GM15510 (cell line): ENCODE data around the gene ELMO3.
A peak's percentile ranks its signal among the peaks of the same experiment; 100 is the strongest.

Experiments
- POLR2A ChIP-seq: IDR thresholded peaks from 3 replicates; pipeline ENCODE4 v1.6.1; 2011; ENCODE audit warnings: borderline replicate concordance; ENCODE audit not compliant: insufficient read length; ENCODE audit errors: extremely low read depth

The ELMO3 gene

DNA sequence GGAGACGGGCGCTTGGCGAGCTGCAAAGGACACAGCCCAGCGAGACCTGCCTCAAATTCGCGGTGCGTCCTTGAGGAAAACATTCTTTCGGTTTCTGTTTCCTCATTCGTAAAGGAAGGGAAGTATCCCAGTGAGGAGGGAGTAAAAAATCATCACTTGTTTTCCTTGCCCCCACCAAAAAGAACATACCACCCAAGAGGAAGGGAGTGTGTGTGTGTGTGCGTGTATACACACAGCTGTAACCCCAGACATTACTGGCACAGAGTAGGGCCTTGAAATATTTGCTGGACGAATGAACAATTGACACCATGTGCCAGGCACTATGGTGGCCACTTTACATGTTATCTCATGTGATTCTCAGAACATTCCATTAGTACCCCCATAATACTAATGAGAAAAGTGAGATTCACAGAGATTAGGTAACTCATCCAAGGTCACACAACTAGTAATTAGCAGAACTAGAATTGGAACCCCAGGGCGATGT lies 13.2 kb upstream of the ELMO3 start:
- TF ChIP-seq POLR2A: no peak

DNA sequence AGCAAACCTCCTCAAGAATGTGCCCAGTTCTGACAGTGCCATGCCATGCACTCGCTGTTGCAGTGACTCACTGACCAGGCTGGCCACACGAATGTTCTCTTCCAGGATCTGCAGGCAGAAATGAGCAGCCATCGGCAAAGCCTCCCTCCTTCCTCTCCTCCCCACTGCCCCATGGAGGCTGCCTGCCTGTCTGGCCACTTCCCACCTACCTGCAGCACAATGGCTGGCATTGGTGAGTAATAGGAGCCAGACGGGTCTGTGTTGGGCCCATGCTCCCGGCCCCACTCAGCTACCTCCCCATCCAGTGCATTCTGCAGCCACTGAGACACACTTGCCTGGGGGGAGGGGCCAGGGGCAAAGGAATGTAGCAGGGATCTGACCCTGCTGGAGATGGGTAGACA lies 12.4 kb upstream of the ELMO3 start:
- TF ChIP-seq POLR2A: no peak

DNA sequence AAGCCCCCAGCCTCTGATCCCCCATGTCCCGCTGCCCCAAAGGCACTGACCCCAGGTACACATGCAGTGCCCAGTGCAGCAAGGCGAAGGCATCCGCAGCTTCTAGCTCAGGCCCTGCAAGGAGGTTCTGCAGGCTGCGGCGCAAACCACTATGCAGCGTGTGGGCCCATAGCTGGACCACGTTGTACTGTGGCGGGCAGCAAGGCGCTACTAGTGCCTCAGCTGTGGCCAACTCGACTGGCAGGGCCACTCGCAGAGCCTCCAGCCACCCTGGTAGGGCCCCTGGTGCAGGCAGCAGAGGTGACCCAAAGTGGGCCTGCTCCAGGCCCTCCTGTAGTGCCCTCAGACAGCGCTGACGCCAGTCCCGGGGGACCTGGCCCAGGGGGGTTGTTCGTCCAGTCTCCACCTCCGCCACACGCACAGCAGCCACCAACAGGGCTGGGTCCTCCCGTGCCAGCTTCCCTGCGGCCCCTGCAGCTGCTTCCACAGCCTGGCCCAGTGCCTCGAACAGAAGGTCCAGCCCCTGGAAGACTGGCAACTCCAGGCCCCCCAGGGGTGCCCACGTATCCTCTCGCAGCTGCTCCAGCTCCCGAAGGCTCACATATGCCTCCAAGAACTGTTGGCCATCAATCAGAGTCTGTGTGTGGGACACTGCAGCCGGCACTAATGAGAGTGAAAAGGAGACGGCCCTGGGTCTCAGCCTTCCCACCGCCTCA lies 11.6 kb upstream of the ELMO3 start:
- no peak for TF ChIP-seq POLR2A

DNA sequence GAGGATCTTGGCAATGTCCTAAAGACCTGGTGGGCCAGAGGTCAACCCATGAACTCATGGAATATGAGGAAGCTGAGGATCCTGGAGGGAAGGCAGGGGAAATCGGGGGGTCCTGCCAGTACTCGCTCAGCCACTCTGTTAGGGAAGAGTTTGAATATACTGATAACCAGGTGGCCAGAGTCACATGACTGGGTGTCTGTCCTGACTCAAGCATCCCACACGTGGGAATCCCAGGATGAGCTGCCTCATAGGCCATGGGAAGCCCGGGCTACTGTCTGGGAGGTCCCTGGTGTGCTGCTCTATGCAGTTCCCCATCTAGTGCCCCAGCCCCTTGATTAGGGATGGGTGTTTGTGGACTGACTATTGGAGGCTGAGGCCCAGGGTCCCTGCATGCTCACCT lies 10.6 kb upstream of the ELMO3 start:
- no peak for TF ChIP-seq POLR2A

DNA sequence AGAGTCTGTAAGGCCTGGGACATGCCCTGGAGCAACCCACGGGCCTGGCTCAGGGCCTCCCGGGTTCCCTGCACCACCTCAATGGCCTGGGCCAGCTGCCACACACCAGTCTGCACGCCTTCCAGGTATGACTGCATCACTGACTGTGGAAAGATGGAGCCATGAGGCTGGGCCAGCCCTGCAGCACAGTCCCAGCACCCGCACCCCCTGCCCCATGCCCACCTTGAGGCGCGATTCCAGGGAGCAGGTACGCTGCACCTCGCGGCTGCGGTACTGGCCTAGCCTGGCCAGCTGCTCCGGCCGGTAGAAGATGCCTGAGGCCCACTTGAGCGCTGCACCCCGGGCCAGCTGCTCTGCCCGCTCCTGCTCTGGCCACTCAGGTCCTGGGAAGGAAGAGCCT lies 10.1 kb upstream of the ELMO3 start:
- no peak for TF ChIP-seq POLR2A

DNA sequence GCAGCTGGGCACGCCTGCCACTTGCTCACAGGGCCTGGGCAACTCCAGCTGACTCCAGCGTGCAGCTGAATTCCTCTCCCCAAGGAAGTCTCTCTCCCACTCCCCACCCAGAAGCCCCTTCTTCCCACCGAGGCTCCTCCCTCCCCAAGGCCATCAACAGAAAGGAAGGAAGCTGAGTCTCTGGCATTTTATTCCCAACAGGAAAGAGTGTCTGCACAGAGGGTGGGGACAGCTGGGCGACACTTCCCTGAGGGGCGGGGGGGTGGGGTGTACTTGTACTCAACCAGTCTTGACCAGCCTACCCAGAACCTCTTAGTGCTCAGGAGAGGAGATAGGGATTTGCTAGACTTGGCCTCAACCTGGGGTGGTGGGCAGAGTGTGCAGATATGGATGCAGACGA lies 8.9 kb upstream of the ELMO3 start, which contains the start of gene EXOC3L1:
Gene EXOC3L1, minus strand, starts transcription at position 96 of the 400 bp plus-strand sequence. CDS start 460 bp downstream, outside the sequence.
- no peak for TF ChIP-seq POLR2A

DNA sequence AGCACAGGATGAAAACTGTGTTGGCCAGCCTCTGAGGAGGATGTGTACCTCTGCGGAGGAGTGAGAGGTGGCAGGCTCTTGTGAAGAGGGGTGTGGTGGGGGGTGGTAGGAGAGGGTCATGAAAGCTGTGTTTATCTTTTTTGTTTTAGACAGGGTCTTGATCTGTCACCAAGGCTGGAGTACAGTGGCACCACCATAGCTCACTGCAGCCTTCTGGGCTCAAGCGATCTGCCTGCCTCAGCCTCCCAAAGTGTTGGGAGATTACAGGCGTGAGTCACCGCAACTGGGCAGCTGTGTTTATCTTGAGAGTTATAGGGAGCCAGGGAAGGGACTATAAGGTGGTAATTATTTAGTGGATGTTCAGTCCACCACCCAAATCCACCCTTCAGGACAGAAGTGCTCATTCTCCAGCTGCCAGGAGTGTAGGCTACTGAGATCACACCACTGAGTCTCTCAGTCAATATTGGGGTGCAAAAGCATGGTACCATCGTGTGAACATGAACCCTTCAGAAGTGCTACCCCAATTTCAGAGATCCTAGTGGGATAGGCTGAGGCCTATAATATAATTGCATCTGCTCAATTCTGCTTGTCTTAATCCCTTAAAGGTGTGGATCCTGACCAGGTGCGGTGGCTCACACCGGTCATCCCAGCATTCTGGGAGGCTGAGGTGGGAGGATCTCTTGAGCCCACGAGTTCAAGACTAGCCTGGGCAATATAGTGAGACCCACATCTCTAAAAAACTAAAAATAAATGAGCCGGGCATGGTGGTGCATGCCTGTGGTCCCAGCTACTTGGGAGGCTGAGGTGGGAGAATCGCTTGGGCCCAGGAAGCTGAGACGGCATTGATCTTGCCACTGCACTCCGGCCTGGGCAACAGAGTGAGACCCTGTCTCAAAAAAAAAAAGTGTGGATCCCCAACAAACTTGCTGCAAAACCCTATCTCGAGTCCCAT lies 8.2 kb upstream of the ELMO3 start:
- no peak for TF ChIP-seq POLR2A

DNA sequence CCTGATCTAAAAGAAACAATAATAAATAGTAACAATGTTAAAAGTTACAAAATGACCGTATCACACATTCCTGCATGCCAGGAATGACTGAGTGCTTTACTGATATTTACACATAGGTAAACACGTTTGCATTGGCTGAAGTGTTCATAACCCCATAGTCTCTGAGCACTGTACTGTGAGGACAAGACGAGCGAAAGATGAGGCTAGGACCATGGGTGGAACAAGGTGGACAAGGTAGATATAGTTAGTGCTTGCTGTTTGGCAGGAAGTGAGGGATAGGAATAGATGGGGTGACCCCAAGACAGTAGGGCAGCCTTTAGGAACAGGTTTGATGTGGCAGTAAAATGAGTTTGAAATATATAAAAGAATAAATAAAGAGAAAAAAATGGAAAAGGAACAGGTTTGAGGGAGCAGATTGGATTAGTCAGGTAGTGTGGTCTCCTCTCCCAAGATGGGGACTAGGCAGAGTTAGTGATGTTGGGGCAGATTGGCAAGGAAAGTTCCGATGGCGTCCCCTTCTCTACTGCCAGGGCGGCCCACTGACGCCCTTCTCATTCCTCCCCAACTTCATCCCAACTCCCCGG lies 7.4 kb upstream of the ELMO3 start:
- TF ChIP-seq POLR2A: no peak

DNA sequence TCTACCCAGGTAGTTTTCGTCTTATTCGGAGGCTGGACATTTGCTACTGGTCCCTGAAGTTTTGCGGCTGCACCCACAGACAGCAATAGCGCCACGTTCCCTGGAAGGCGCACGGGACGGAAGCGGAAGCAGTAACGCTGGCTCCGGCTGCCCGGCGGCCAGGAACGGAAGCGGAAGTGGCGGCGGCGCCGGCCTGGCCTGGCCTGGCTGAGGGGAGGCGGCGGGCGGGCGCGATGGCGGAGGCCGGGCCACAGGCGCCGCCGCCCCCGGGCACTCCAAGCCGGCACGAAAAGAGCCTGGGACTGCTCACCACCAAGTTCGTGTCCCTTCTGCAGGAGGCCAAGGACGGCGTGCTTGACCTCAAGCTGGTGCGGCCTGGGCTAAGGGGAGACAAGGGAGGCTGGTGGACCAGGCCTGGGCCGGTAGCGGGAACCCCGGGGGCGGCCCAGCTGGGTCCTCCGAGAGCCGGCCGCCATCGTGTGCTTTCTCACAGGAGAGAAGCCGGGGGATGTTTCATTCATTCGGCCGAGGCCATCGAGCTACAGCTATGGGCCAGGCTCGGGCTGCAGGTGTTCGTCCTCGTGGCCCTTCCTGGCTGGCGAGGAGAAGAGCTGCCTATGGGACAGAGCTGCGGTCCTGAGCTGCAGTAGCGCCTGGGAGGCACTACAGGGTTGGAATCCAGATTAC lies 6.8 kb upstream of the ELMO3 start, which contains the start of gene E2F4:
Gene E2F4, plus strand, starts transcription at position 161 of the 687 bp plus-strand sequence. Its CDS starts 73 bp downstream, at position 234.
- peak; percentile 83 for TF ChIP-seq POLR2A

DNA sequence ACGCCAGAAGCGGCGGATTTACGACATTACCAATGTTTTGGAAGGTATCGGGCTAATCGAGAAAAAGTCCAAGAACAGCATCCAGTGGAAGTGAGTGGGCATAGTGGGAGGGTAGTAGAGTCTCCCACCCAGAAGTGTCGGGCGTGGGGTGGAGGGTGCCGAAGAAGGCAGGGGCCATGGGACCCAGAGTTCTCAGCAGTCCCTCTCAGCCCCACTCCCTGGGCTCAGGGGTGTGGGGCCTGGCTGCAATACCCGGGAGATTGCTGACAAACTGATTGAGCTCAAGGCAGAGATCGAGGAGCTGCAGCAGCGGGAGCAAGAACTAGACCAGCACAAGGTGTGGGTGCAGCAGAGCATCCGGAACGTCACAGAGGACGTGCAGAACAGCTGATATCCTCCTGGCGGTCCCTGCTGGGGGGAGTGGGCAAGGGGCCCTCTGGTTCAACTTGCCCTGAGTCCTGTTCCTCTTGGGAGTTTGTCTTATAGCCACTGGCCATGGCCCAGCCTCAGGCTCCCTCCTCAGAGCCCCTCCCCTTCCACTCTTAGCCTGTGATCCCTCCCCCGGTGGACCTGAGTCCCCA lies 6.1 kb upstream of the ELMO3 start:
- no peak for TF ChIP-seq POLR2A

DNA sequence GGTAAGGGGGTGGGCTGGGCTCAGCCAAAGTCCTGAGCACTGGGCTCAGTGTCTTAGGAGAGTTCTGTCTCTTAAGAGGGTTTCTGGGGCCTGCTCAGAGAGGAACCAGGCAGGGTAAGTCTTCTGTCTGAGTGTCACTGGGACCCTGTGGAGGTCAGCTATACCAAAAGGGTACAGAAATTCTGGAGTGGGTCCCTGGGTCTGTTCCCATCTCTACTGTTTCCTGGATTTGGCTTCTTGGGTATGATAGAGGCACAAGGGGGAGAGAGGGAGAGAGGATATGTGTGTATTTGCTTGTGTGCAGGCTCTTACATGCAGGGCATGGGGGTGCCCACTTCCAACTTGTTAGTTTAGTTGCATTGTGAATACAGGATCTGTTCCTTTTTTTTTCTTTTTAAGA lies 5.4 kb upstream of the ELMO3 start:
- TF ChIP-seq POLR2A: no peak

DNA sequence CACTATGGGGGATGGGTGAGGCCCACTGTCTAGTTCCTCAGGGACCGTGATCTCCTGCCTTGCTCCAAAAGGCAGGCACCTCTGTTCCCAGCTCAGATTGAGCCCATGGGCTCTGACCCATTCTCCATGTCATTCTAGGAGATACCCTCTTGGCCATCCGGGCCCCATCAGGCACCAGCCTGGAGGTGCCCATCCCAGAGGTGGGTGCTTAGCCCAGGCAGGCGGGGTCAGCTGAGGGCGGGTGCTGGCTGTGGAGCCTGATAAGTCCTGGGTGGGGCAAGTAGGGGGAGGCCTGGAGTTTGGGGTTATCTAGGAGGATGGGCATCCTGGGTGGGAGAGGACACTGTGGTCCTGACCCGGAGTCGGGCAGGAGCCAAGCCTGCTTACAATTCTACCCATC lies 4.7 kb upstream of the ELMO3 start:
- TF ChIP-seq POLR2A: no peak

DNA sequence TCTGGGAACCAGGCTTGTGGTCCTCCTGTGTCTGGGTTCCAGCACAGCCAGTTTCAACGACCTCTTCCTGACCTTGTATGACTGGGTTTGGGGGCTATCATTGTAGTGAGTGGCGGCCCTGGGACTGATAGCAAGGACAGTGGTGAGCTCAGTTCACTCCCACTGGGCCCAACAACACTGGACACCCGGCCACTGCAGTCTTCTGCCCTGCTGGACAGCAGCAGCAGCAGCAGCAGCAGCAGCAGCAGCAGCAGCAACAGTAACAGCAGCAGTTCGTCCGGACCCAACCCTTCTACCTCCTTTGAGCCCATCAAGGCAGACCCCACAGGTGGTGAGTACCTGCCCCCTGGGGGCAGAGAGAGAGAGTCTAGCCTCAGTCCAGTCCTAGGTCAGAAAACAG lies 3.3 kb upstream of the ELMO3 start:
- no peak for TF ChIP-seq POLR2A

DNA sequence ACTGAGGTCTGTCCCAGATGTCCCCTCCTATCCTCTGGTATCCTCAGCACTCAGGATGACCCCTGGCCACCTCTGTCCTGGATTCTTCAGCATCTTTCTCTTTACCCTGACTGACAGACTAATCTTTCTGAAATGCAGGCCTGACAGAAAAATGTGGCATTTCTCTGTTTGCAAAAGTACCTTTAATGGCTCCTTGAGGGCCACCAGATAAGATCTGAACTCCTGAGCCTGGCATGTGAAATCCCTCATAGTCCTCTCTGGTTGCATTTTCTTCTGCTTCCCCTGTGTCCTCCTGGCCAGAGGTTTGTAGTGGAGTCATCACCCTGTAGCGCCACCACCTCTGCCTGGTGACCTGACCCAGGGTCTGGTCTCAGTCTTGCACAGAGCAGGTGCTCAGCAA lies 2.0 kb upstream of the ELMO3 start:
- no peak for TF ChIP-seq POLR2A
